Measurements from ENCODE around the gene KLF13.

GRCh38 chr15:31387092-31387478, 60.5 kb downstream of the KLF13 start:
- TF ChIP-seq CTCF (IDR thresholded peaks at IDR 0.05; ENCODE audit: low read length): no peak
- TF ChIP-seq EZH2 (IDR thresholded peaks at IDR 0.05; ENCODE audit: borderline replicate concordance, low read length): no peak

Measured in OCI-LY1 (cell line).